Mesendoderm (in vitro differentiated cells): ENCODE measurements around the gene NPR3.

Experiments
- DNase-seq: peaks from one replicate; pipeline ENCODE4 v3.0.0; 2013
- H2AK5ac ChIP-seq: 2 replicates; pipeline ENCODE4 v1.6.1; 2013; ENCODE audit warnings: low read length, inconsistent platforms
- H2BK120ac ChIP-seq: 2 replicates; pipeline ENCODE4 v1.6.1; 2013; ENCODE audit warnings: low read depth, mild to moderate bottlenecking, low read length, moderate library complexity, mixed read lengths
- H2BK15ac ChIP-seq: replicated peaks from 2 replicates; pipeline ENCODE4 v1.6.1; 2013; ENCODE audit warnings: low read depth, mild to moderate bottlenecking, moderate library complexity
- H2BK5ac ChIP-seq: 2 replicates; pipeline ENCODE4 v1.6.1; 2013; ENCODE audit warnings: low read length, inconsistent platforms
- H3K18ac ChIP-seq: 2 replicates; pipeline ENCODE4 v1.6.1; 2013; ENCODE audit warnings: mild to moderate bottlenecking, low read length, mixed read lengths
- H3K23ac ChIP-seq: one replicate; pipeline ENCODE4 v1.6.1; 2013; ENCODE audit warnings: low read length
- H3K27ac ChIP-seq: 2 replicates; pipeline ENCODE4 v1.5.1; 2013; ENCODE audit warnings: low read depth, mild to moderate bottlenecking, inconsistent platforms, low read length, moderate library complexity
- H3K27me3 ChIP-seq: 2 replicates; pipeline ENCODE4 v1.6.1; 2013; ENCODE audit warnings: low read length, control low read depth, mild to moderate bottlenecking, inconsistent platforms; ENCODE audit not compliant: insufficient read depth, poor library complexity
- H3K36me3 ChIP-seq: 2 replicates; pipeline ENCODE4 v1.6.1; 2013; ENCODE audit warnings: low read length, inconsistent platforms; ENCODE audit not compliant: control insufficient read depth, insufficient read depth
- H3K4ac ChIP-seq: one replicate; pipeline ENCODE4 v1.6.1; 2013; ENCODE audit warnings: low read depth, mild to moderate bottlenecking, low read length, moderate library complexity
- H3K4me1 ChIP-seq: 2 replicates; pipeline ENCODE4 v1.6.1; 2013; ENCODE audit warnings: low read depth, low read length, inconsistent platforms; ENCODE audit not compliant: control insufficient read depth
- H3K4me2 ChIP-seq: 2 replicates; pipeline ENCODE4 v1.6.1; 2013; ENCODE audit warnings: low read length
- H3K4me3 ChIP-seq: 2 replicates; pipeline ENCODE4 v1.5.1; 2013; ENCODE audit warnings: mild to moderate bottlenecking, low read length
- H3K56ac ChIP-seq: one replicate; pipeline ENCODE4 v1.6.1; 2013; ENCODE audit warnings: low read length
- H3K79me1 ChIP-seq: 2 replicates; pipeline ENCODE4 v1.6.1; 2013; ENCODE audit warnings: low read length, inconsistent platforms
- H3K79me2 ChIP-seq: 2 replicates; pipeline ENCODE4 v1.6.1; 2013; ENCODE audit warnings: mild to moderate bottlenecking, low read length; ENCODE audit not compliant: control insufficient read depth, insufficient read depth
- H3K9ac ChIP-seq: 2 replicates; pipeline ENCODE4 v1.6.1; 2013; ENCODE audit warnings: low read length, inconsistent platforms
- H4K5ac ChIP-seq: one replicate; pipeline ENCODE4 v1.6.1; 2013; ENCODE audit warnings: low read length
- H4K8ac ChIP-seq: one replicate; pipeline ENCODE4 v1.6.1; 2013; ENCODE audit warnings: low read depth, mild to moderate bottlenecking, control low read depth, low read length, moderate library complexity
- WGBS: extraction: QIAGEN DNeasy Blood & Tissue Kit; methylation state at CpG from one replicate; pipeline ENCODE4 v1.1.7; 2013; ENCODE audit warnings: low lambda C conversion rate, missing lambda C conversion rate; ENCODE audit not compliant: insufficient coverage; ENCODE audit errors: extremely low coverage; 5-methylcytosine and 5-hydroxymethylcytosine counted together

NPR3 gene

GRCh38 chr5:32779754-32780415 is 68.8 kb downstream of the NPR3 start:
- Histone ChIP-seq H3K23ac (no peak overlapping the region), H2BK120ac (no peak overlapping the region), H3K27me3 (no peaks in the 10 kb centered on the region), H3K4me1 (no peaks in the 10 kb centered on the region), H3K4me2 (no peak overlapping the region), H3K56ac (no peak overlapping the region), H3K9ac (no peak overlapping the region), H3K18ac (no peak overlapping the region), H3K27ac (no peak overlapping the region), H2AK5ac (no peak overlapping the region), H4K8ac (no peak overlapping the region), H3K79me2 (no peaks in the 10 kb centered on the region), H3K4ac (no peak overlapping the region), H3K4me3 (no peak overlapping the region), H2BK15ac (no peak overlapping the region), H2BK5ac (no peak overlapping the region), H3K79me1 (no peaks in the 10 kb centered on the region), H3K36me3 (no peaks in the 10 kb centered on the region), H4K5ac (no peak overlapping the region)
- WGBS = no CpG with 5 or more reads among the region's 5 CpGs
- no peak for DNase-seq

GRCh38 chr5:32780508-32780919 is 69.4 kb downstream of the NPR3 start:
- Histone ChIP-seq H3K23ac (no peak overlapping the region), H2BK15ac (no peak overlapping the region), H3K27me3 (no peaks in the 10 kb centered on the region), H3K4me3 (no peak overlapping the region), H4K8ac (no peak overlapping the region), H3K4ac (no peak overlapping the region), H3K79me2 (no peaks in the 10 kb centered on the region), H3K36me3 (no peaks in the 10 kb centered on the region), H3K56ac (no peak overlapping the region), H3K79me1 (no peaks in the 10 kb centered on the region), H3K4me1 (no peaks in the 10 kb centered on the region), H3K9ac (no peak overlapping the region), H3K18ac (no peak overlapping the region), H2BK5ac (no peak overlapping the region), H4K5ac (no peak overlapping the region), H3K27ac (no peak overlapping the region), H2BK120ac (no peak overlapping the region), H3K4me2 (no peak overlapping the region), H2AK5ac (no peak overlapping the region)
- no peak for DNase-seq
- WGBS = no CpG with 5 or more reads among the region's 10 CpGs

- no peak overlapping the region for H3K27ac ChIP-seq
- no peak overlapping the region for H2BK5ac ChIP-seq
- H3K9ac ChIP-seq = no peak overlapping the region
- no peak overlapping the region for H3K56ac ChIP-seq
- no peak overlapping the region for H2AK5ac ChIP-seq
- no peak overlapping the region for H4K8ac ChIP-seq
- no peak overlapping the region for H3K4me3 ChIP-seq
- no peaks in the 10 kb centered on the region for H3K36me3 ChIP-seq
- no peaks in the 10 kb centered on the region for H3K4me1 ChIP-seq
- H2BK120ac ChIP-seq = no peak overlapping the region
- H3K79me1 ChIP-seq = no peaks in the 10 kb centered on the region
- WGBS = no CpG with 5 or more reads among the region's 4 CpGs
- no peak overlapping the region for H4K5ac ChIP-seq
- no peak overlapping the region for H3K4ac ChIP-seq
- no peak overlapping the region for H2BK15ac ChIP-seq
- H3K27me3 ChIP-seq = no peaks in the 10 kb centered on the region
- no peak overlapping the region for H3K4me2 ChIP-seq
- H3K23ac ChIP-seq = no peak overlapping the region
- DNase-seq = no peak
- H3K18ac ChIP-seq = no peak overlapping the region
- H3K79me2 ChIP-seq = no peaks in the 10 kb centered on the region
These were observed 72.5 kb downstream of the NPR3 start for GRCh38 chr5:32783661-32784060.

GRCh38 chr5:32785611-32786254 is 74.6 kb downstream of the NPR3 start:
- no peaks in the 10 kb centered on the region for H3K36me3 ChIP-seq
- no peaks in the 10 kb centered on the region for H3K4me1 ChIP-seq
- H3K79me1 ChIP-seq = no peaks in the 10 kb centered on the region
- no peak overlapping the region for H3K56ac ChIP-seq
- no peak overlapping the region for H3K18ac ChIP-seq
- no peak overlapping the region for H3K4me2 ChIP-seq
- DNase-seq = peak; percentile 3
- H2AK5ac ChIP-seq = no peak overlapping the region
- H3K79me2 ChIP-seq = no peaks in the 10 kb centered on the region
- WGBS = no CpG with 5 or more reads among the region's 3 CpGs
- H2BK15ac ChIP-seq = no peak overlapping the region
- no peak overlapping the region for H4K8ac ChIP-seq
- no peak overlapping the region for H3K9ac ChIP-seq
- no peaks in the 10 kb centered on the region for H3K27me3 ChIP-seq
- H3K4ac ChIP-seq = no peak overlapping the region
- H2BK120ac ChIP-seq = no peak overlapping the region
- no peak overlapping the region for H2BK5ac ChIP-seq
- H3K27ac ChIP-seq = no peak overlapping the region
- H4K5ac ChIP-seq = no peak overlapping the region
- H3K23ac ChIP-seq = no peak overlapping the region
- H3K4me3 ChIP-seq = no peak overlapping the region

GRCh38 chr5:32786311-32786710 is 75.2 kb downstream of the NPR3 start:
- Histone ChIP-seq H3K79me2 (no peaks in the 10 kb centered on the region), H2BK5ac (no peak overlapping the region), H2BK15ac (no peak overlapping the region), H3K56ac (no peak overlapping the region), H4K5ac (no peak overlapping the region), H3K9ac (no peak overlapping the region), H3K79me1 (no peaks in the 10 kb centered on the region), H3K4me3 (no peak overlapping the region), H2AK5ac (no peak overlapping the region), H3K4ac (no peak overlapping the region), H3K4me1 (no peaks in the 10 kb centered on the region), H3K27me3 (no peaks in the 10 kb centered on the region), H4K8ac (no peak overlapping the region), H3K18ac (no peak overlapping the region), H3K36me3 (no peaks in the 10 kb centered on the region), H2BK120ac (no peak overlapping the region), H3K4me2 (no peak overlapping the region), H3K23ac (no peak overlapping the region), H3K27ac (no peak overlapping the region)
- DNase-seq = no peak
- no CpG with 5 or more reads among the region's 4 CpGs for WGBS
